Umbilical cord (tissue), 2 donors: ENCODE measurements around the gene TBC1D21. TPM values are rescaled to one million over a fixed set of nuclear protein-coding genes. Genes with fewer than 3 reads are reported as not detected.
A peak's percentile ranks its signal among the peaks of the same experiment; 100 is the strongest.
"Not testable (repeated sequence)": the region's sequence is repeated elsewhere in the genome, so short reads cannot be mapped to it uniquely, and the experiment has no call there.

Experiments used
- DNase-seq: peaks from one replicate; pipeline ENCODE4 v3.0.0-alpha.2; 2015; ENCODE audit warnings: low spot score
- total RNA-seq: library from RNA; depleted of rRNA; stranded (reverse); fragments of >200 nt; gene quantifications from one replicate; pipeline ENCODE4 v1.2.3, GENCODE V29; 2014; ENCODE audit warnings: low replicate concordance; ENCODE audit not compliant: insufficient read depth

TBC1D21 gene
- total RNA-seq, 1 donor from 2014 or later: not detected

- DNase-seq: no peak
Observed at GRCh38 chr15:73928241-73928579, 54.8 kb downstream of the TBC1D21 start.

- DNase-seq: no peak
Observed at GRCh38 chr15:73928971-73929627, 55.7 kb downstream of the TBC1D21 start.

- peak; percentile 85 for DNase-seq
Observed at GRCh38 chr15:73930371-73930770, 57.0 kb downstream of the TBC1D21 start.

GRCh38 chr15:73930790-73931281 is 57.5 kb downstream of the TBC1D21 start:
- peak; percentile 72 for DNase-seq

- DNase-seq: no peak
Observed at GRCh38 chr15:73931441-73931840, 58.1 kb downstream of the TBC1D21 start.

GRCh38 chr15:73932381-73933191 is 59.2 kb downstream of the TBC1D21 start:
- DNase-seq: no peak

GRCh38 chr15:73934281-73934680 is 60.9 kb downstream of the TBC1D21 start:
- no peak for DNase-seq

GRCh38 chr15:73935547-73935946 is 62.2 kb downstream of the TBC1D21 start:
- no peak for DNase-seq

GRCh38 chr15:73936181-73936580 is 62.8 kb downstream of the TBC1D21 start:
- peak; percentile 68 for DNase-seq

GRCh38 chr15:73936588-73937290 is 63.4 kb downstream of the TBC1D21 start:
- no peak for DNase-seq

GRCh38 chr15:73937296-73937695 is 63.9 kb downstream of the TBC1D21 start:
- no peak for DNase-seq

GRCh38 chr15:73937726-73938125 is 64.4 kb downstream of the TBC1D21 start:
- DNase-seq: no peak

GRCh38 chr15:73938516-73938915 is 65.2 kb downstream of the TBC1D21 start:
- not testable (repeated sequence) for DNase-seq

Other genes starting within 250 kb of the TBC1D21 start
- 221 TPM for gene NPTN, start 240.2 kb upstream of the TBC1D21 start, total RNA-seq
- gene CD276, start 189.2 kb upstream of the TBC1D21 start, total RNA-seq: 38.5 TPM
- gene INSYN1, start 120.2 kb upstream of the TBC1D21 start, total RNA-seq: 9.6 TPM
- gene LOXL1, start 52.9 kb downstream of the TBC1D21 start, total RNA-seq: 212 TPM
- gene STOML1, start 118.7 kb downstream of the TBC1D21 start, total RNA-seq: 18.5 TPM
- 20.9 TPM for gene PML, start 121.2 kb downstream of the TBC1D21 start, total RNA-seq
- gene GOLGA6A, start 209.0 kb downstream of the TBC1D21 start, total RNA-seq: 2.6 TPM